Natural killer cell (primary cell): Measurements from ENCODE around the gene POLR2I. TPM values are rescaled to one million over a fixed set of nuclear protein-coding genes. Genes with fewer than 3 reads are reported as not detected.

ENCODE experiments used
- ATAC-seq, 3 donors: fragments of 150-1000 bp in 2 of 3; fragments of 200-7000 bp in 1 of 3; cut with Tn5 transposase; 1 replicate in 1 of 3; 2 replicates in 2 of 3; pipeline ENCODE4 v1.10.0; 2021; ENCODE audit warnings: mild to moderate bottlenecking in 2 of 3, moderate library complexity in 2 of 3
- DNase-seq, 2 donors: peaks; one replicate each; pipeline versions ENCODE4 v3.0.0 to v3.0.0-alpha.2; 2013 to 2021; ENCODE audit warnings: mixed read lengths in 1 of 2
- H3K27ac ChIP-seq: one replicate; pipeline ENCODE4 v1.5.1; 2013; ENCODE audit warnings: mild to moderate bottlenecking, low read length
- H3K27me3 ChIP-seq: one replicate; pipeline ENCODE4 v1.6.1; 2013; ENCODE audit warnings: low read length; ENCODE audit not compliant: control insufficient read depth, insufficient read depth
- H3K36me3 ChIP-seq: one replicate; pipeline ENCODE4 v1.6.1; 2013; ENCODE audit warnings: low read length; ENCODE audit not compliant: control insufficient read depth, insufficient read depth
- H3K4me1 ChIP-seq: one replicate; pipeline ENCODE4 v1.6.1; 2013; ENCODE audit warnings: low read length; ENCODE audit not compliant: control insufficient read depth, insufficient read depth
- H3K4me3 ChIP-seq: one replicate; pipeline ENCODE4 v1.5.1; 2013; ENCODE audit warnings: low read length
- H3K9me3 ChIP-seq: one replicate; pipeline ENCODE4 v1.6.1; 2013; ENCODE audit warnings: low read length; ENCODE audit not compliant: control insufficient read depth, insufficient read depth
- H3K27ac Mint-ChIP-seq, 2 donors: one replicate each; pipeline ENCODE4 v1.8.0; 2022; ENCODE audit warnings: mild to moderate bottlenecking in 2 of 2, mixed read lengths in 2 of 2, moderate library complexity in 1 of 2
- H3K27me3 Mint-ChIP-seq, 2 donors: one replicate each; pipeline ENCODE4 v1.8.0; 2022; ENCODE audit warnings: low read depth in 2 of 2, mixed read lengths in 2 of 2
- H3K36me3 Mint-ChIP-seq: one replicate; pipeline ENCODE4 v1.8.0; 2022; ENCODE audit warnings: mixed read lengths
- H3K4me1 Mint-ChIP-seq, 2 donors: one replicate each; pipeline ENCODE4 v1.8.0; 2022; ENCODE audit warnings: mixed read lengths in 2 of 2
- H3K4me3 Mint-ChIP-seq: one replicate; pipeline ENCODE4 v1.8.0; 2022; ENCODE audit warnings: mild to moderate bottlenecking, moderate library complexity, mixed read lengths
- H3K9me3 Mint-ChIP-seq, 2 donors: one replicate each; pipeline ENCODE4 v1.8.0; 2022; ENCODE audit warnings: mixed read lengths in 2 of 2
- WGBS: methylation state at CpG from one replicate; pipeline ENCODE4 v1.1.7; 2013; ENCODE audit warnings: missing lambda C conversion rate; ENCODE audit not compliant: insufficient coverage; 5-methylcytosine and 5-hydroxymethylcytosine counted together
- intact Hi-C: fragments of 100-400 bp; cut with micrococcal nuclease; formaldehyde crosslinking; loops from one replicate; pipeline ENCODE4 v1.14.2; 2022
- total RNA-seq, 4 donors: library from RNA; stranded (reverse); fragments of 120-200 nt in 1 of 4; gene quantifications; one replicate each; pipeline versions ENCODE4 v1.2.3 to v1.2.4, GENCODE V29; 2013 to 2022
- TF ChIP-seq, protein P1 (sequence below): fragments of 200-600 bp; IDR thresholded peaks from one replicate; pipeline ENCODE4 v1.8.0; 2022; ENCODE audit warnings: antibody characterized with exemption

POLR2I gene
- total RNA-seq, 3 donors from 2014 or later (not counting 1 experiment from before 2014, with no cell fraction given), result 26.6 to 33.4 (median 31.8) TPM

DNA sequence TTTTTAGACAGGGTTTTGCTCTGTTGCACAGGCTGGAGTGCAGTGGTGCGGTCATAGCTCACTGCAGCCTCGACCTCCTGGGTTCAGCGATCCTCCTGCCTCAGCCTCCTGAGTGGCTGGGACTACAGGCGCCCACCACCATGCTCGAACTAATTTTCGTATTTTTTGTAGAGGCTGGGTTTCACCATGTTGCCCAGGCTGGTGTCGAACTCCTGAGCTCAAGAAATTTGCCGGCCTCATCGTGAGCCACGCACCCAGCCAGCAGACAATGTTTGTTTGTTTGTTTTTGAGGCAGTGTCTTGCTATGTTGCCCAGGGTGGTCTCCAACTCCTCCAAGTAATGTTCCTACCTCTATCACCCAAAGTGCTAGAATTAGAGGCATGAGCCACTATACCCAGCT lies 38.5 kb upstream of the POLR2I start:
- H3K9me3 ChIP-seq, result no peaks in the 10 kb centered on the region
- H3K27me3 Mint-ChIP-seq, result no peaks in the 10 kb centered on the region
- H3K27ac ChIP-seq, result no peak overlapping the region
- H3K4me3 Mint-ChIP-seq, result no peak overlapping the region
- ATAC-seq, result no peak
- no peak overlapping the region for H3K4me3 ChIP-seq
- no peaks in the 10 kb centered on the region for H3K9me3 Mint-ChIP-seq
- peaks cover 29% of the 10 kb centered on the region for H3K36me3 ChIP-seq
- H3K27ac Mint-ChIP-seq, result peak overlapping the region in 1 of 2 donors; percentile 66
- WGBS, result 97% methylated on average over 10 of the region's 10 CpGs
- intact Hi-C loops, result no loop called here
- no peak for DNase-seq
- H3K4me1 ChIP-seq, result peaks cover 5% of the 10 kb centered on the region
- H3K36me3 Mint-ChIP-seq, result no peaks in the 10 kb centered on the region
- peaks cover 0 to 31% of the 10 kb centered on the region in 2 donors for H3K4me1 Mint-ChIP-seq
- TF ChIP-seq, protein P1, sequence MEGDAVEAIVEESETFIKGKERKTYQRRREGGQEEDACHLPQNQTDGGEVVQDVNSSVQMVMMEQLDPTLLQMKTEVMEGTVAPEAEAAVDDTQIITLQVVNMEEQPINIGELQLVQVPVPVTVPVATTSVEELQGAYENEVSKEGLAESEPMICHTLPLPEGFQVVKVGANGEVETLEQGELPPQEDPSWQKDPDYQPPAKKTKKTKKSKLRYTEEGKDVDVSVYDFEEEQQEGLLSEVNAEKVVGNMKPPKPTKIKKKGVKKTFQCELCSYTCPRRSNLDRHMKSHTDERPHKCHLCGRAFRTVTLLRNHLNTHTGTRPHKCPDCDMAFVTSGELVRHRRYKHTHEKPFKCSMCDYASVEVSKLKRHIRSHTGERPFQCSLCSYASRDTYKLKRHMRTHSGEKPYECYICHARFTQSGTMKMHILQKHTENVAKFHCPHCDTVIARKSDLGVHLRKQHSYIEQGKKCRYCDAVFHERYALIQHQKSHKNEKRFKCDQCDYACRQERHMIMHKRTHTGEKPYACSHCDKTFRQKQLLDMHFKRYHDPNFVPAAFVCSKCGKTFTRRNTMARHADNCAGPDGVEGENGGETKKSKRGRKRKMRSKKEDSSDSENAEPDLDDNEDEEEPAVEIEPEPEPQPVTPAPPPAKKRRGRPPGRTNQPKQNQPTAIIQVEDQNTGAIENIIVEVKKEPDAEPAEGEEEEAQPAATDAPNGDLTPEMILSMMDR, result no peak
- no peaks in the 10 kb centered on the region for H3K27me3 ChIP-seq

DNA sequence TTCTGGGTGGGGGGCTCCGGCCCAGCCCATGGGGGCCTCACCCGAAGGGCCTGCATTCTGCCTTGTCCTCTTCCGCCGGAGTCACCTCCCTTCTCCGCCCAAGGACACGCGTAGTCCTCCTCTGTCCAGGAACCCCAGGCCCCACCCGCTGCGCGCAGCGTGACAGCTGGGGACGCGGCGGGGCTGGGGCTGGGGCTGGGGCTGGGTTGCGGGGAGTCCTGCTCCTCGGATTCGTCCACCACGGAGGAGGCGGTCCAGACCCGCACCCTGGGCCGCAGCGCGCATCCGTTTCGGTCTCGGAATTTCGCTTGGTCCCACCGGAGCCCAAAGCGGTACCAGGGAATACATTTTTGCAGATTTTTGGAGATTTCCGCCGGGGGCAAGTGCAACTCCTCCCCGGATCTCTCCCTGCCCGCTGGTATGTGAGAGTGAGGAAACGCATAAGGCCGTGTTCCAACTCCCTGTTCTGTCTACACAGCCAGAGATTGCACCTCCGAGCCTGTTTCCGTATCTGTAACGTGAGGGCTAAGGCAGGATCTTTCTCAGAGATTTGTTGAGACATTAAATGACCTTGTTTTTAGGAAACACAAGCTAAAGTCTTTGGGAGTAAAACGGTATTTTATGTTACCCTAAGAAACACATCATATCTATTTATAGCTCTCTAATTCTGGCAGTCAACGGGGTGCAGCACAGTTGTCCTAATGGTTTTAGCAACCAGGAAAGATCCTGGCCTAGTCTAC lies 37.8 kb upstream of the POLR2I start, which contains the start of gene COX7A1:
TSS of gene COX7A1 (minus strand) at position 96 of the 740 bp plus-strand sequence. CDS start at position 56, 40 bp downstream.
- Mint-ChIP-seq H3K9me3 (no peaks in the 10 kb centered on the region), H3K27me3 (no peaks in the 10 kb centered on the region), H3K36me3 (no peaks in the 10 kb centered on the region), H3K27ac (peak within 1 kb of the TSS; percentile 40 to 66), H3K4me3 (peak within 1 kb of the TSS; percentile 17), H3K4me1 (peaks cover 0 to 27% of the 10 kb centered on the region in 2 donors)
- ATAC-seq, result peak in 1 of 3 donors; percentile 28
- Histone ChIP-seq H3K9me3 (no peaks in the 10 kb centered on the region), H3K4me1 (peaks cover 5% of the 10 kb centered on the region), H3K36me3 (peaks cover 34% of the 10 kb centered on the region), H3K4me3 (no peak within 1 kb of the TSS), H3K27me3 (no peaks in the 10 kb centered on the region), H3K27ac (no peak within 1 kb of the TSS)
- WGBS, result 44% methylated on average over 40 of the region's 40 CpGs
- TF ChIP-seq, protein P1, result no peak
- intact Hi-C loops, result no loop called here
- no peak for DNase-seq

DNA sequence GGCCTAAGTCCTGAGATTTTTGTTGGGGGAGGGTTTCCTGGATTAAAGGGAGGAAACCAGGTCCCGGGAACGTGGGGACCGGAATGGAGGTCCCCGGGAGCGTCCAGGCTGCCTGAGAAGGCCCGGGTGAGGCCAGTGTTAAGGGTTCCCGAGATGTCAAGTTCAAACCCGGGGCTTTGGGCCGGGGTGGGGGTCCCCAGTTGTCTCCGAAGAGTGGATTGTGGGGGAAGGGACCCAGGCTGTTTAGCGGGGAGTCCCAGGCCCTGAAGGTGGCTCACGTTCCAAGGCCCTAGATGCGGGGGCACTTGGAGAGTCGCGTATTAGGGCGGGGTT lies 37.3 kb upstream of the POLR2I start:
- Mint-ChIP-seq H3K27ac (no peak overlapping the region), H3K4me1 (peaks cover 0 to 27% of the 10 kb centered on the region in 2 donors), H3K36me3 (no peaks in the 10 kb centered on the region), H3K4me3 (no peak overlapping the region), H3K27me3 (no peaks in the 10 kb centered on the region), H3K9me3 (no peaks in the 10 kb centered on the region)
- H3K36me3 ChIP-seq, result peaks cover 37% of the 10 kb centered on the region
- WGBS, result 87% methylated on average over 16 of the region's 16 CpGs
- no peaks in the 10 kb centered on the region for H3K9me3 ChIP-seq
- no peaks in the 10 kb centered on the region for H3K27me3 ChIP-seq
- H3K4me3 ChIP-seq, result no peak overlapping the region
- intact Hi-C loops, result no loop called here
- TF ChIP-seq, protein P1, result no peak
- no peak overlapping the region for H3K27ac ChIP-seq
- ATAC-seq (no peak), DNase-seq (no peak)
- peaks cover 5% of the 10 kb centered on the region for H3K4me1 ChIP-seq
